Mesenchymal stem cell (in vitro differentiated cells and primary cell): ENCODE measurements around the gene FEZF2.

Experiments
- DNase-seq: peaks from one replicate; pipeline ENCODE4 v3.0.0-alpha.2; 2013
- H2AFZ ChIP-seq: one replicate; pipeline ENCODE4 v1.6.1; 2013; ENCODE audit warnings: low read depth, mild to moderate bottlenecking, control low read depth, inconsistent platforms, low read length, moderate library complexity
- H2AK5ac ChIP-seq: 2 replicates; pipeline ENCODE4 v1.6.1; 2013; ENCODE audit warnings: low read length, moderate library complexity, mild to moderate bottlenecking, inconsistent platforms; ENCODE audit not compliant: severe bottlenecking
- H2BK120ac ChIP-seq: one replicate; pipeline ENCODE4 v1.6.1; 2013; ENCODE audit warnings: low read depth, mild to moderate bottlenecking, inconsistent platforms, low read length, moderate library complexity
- H2BK12ac ChIP-seq, 2 experiments: one replicate each; pipeline ENCODE4 v1.6.1; 2013; ENCODE audit warnings: inconsistent platforms in 2 of 2, low read length in 2 of 2, mild to moderate bottlenecking in 2 of 2, moderate library complexity in 2 of 2, control low read depth in 1 of 2
- H2BK15ac ChIP-seq: one replicate; pipeline ENCODE4 v1.6.1; 2013; ENCODE audit warnings: mild to moderate bottlenecking, low read depth, inconsistent platforms; ENCODE audit not compliant: poor library complexity, severe bottlenecking
- H2BK5ac ChIP-seq: 2 replicates; pipeline ENCODE4 v1.6.1; 2013; ENCODE audit warnings: low read depth, mild to moderate bottlenecking, low read length, control low read depth, inconsistent platforms; ENCODE audit not compliant: poor library complexity, severe bottlenecking
- H3K14ac ChIP-seq, 2 experiments: one replicate each; pipeline ENCODE4 v1.6.1; 2013; ENCODE audit warnings: inconsistent platforms in 2 of 2, low read length in 2 of 2, control low read depth in 1 of 2, mild to moderate bottlenecking in 1 of 2, moderate library complexity in 1 of 2
- H3K18ac ChIP-seq, 2 experiments: one replicate each; pipeline ENCODE4 v1.6.1; 2013; ENCODE audit warnings: inconsistent platforms in 2 of 2, low read length in 2 of 2, control low read depth in 1 of 2, low read depth in 1 of 2, mild to moderate bottlenecking in 1 of 2
- H3K23ac ChIP-seq, 2 experiments: one replicate each; pipeline ENCODE4 v1.6.1; 2013; ENCODE audit warnings: inconsistent platforms in 2 of 2, low read length in 2 of 2, mild to moderate bottlenecking in 2 of 2, moderate library complexity in 2 of 2, control low read depth in 1 of 2
- H3K27ac ChIP-seq: 2 replicates; pipeline ENCODE4 v1.5.1; 2013; ENCODE audit warnings: mild to moderate bottlenecking, moderate library complexity, low read length, control low read depth, inconsistent platforms; ENCODE audit not compliant: poor library complexity, severe bottlenecking
- H3K27me3 ChIP-seq, 2 experiments: 2 replicates each; pipeline versions ENCODE4 v1.6.1 to v1.7.0; 2013; ENCODE audit warnings: low read length in 2 of 2, mild to moderate bottlenecking in 2 of 2, moderate library complexity in 2 of 2, control low read depth in 1 of 2, inconsistent platforms in 1 of 2; ENCODE audit not compliant: control insufficient read depth in 1 of 2, insufficient read depth in 1 of 2
- H3K36me3 ChIP-seq, 2 experiments: 2 replicates each; pipeline versions ENCODE4 v1.6.1 to v1.7.0; 2013; ENCODE audit warnings: low read length in 2 of 2, control low read depth in 1 of 2, inconsistent platforms in 1 of 2, low read depth in 1 of 2, mild to moderate bottlenecking in 1 of 2; ENCODE audit not compliant: insufficient read depth in 2 of 2, control insufficient read depth in 1 of 2
- H3K4ac ChIP-seq, 2 experiments: one replicate each; pipeline ENCODE4 v1.6.1; 2013; ENCODE audit warnings: inconsistent platforms in 2 of 2, low read length in 2 of 2, mild to moderate bottlenecking in 2 of 2, moderate library complexity in 2 of 2, control low read depth in 1 of 2, low read depth in 1 of 2
- H3K4me1 ChIP-seq: 2 replicates; pipeline ENCODE4 v1.6.1; 2013; ENCODE audit warnings: low read depth, low read length, control low read depth; ENCODE audit not compliant: control insufficient read depth, insufficient read depth
- H3K4me2 ChIP-seq: 2 replicates; pipeline ENCODE4 v1.6.1; 2013; ENCODE audit warnings: low read length, mild to moderate bottlenecking, inconsistent platforms; ENCODE audit not compliant: poor library complexity, severe bottlenecking
- H3K4me3 ChIP-seq, 2 experiments: 2 replicates each; pipeline versions ENCODE4 v1.5.1 to v1.7.0; 2013; ENCODE audit warnings: low read length in 2 of 2, mild to moderate bottlenecking in 2 of 2, control low read depth in 1 of 2, low read depth in 1 of 2; ENCODE audit not compliant: insufficient read depth in 1 of 2
- H3K79me1 ChIP-seq: replicated peaks from 2 replicates; pipeline ENCODE4 v1.6.1; 2013; ENCODE audit warnings: mild to moderate bottlenecking, control low read depth, low read length, inconsistent platforms; ENCODE audit not compliant: poor library complexity, severe bottlenecking
- H3K9ac ChIP-seq: 2 replicates; pipeline ENCODE4 v1.7.0; 2013; ENCODE audit warnings: mild to moderate bottlenecking, low read length, moderate library complexity
- H3K9me3 ChIP-seq: 2 replicates; pipeline ENCODE4 v1.7.0; 2013; ENCODE audit warnings: mild to moderate bottlenecking, low read length; ENCODE audit not compliant: control insufficient read depth
- H4K8ac ChIP-seq: one replicate; pipeline ENCODE4 v1.6.1; 2013; ENCODE audit warnings: inconsistent platforms, mild to moderate bottlenecking, low read length, moderate library complexity
- H4K91ac ChIP-seq: one replicate; pipeline ENCODE4 v1.6.1; 2013; ENCODE audit warnings: mild to moderate bottlenecking, low read length, inconsistent platforms
- WGBS: methylation state at CpG from one replicate; pipeline ENCODE4 v1.1.7; 2013; ENCODE audit warnings: mixed read lengths; 5-methylcytosine and 5-hydroxymethylcytosine counted together

The FEZF2 gene

DNA sequence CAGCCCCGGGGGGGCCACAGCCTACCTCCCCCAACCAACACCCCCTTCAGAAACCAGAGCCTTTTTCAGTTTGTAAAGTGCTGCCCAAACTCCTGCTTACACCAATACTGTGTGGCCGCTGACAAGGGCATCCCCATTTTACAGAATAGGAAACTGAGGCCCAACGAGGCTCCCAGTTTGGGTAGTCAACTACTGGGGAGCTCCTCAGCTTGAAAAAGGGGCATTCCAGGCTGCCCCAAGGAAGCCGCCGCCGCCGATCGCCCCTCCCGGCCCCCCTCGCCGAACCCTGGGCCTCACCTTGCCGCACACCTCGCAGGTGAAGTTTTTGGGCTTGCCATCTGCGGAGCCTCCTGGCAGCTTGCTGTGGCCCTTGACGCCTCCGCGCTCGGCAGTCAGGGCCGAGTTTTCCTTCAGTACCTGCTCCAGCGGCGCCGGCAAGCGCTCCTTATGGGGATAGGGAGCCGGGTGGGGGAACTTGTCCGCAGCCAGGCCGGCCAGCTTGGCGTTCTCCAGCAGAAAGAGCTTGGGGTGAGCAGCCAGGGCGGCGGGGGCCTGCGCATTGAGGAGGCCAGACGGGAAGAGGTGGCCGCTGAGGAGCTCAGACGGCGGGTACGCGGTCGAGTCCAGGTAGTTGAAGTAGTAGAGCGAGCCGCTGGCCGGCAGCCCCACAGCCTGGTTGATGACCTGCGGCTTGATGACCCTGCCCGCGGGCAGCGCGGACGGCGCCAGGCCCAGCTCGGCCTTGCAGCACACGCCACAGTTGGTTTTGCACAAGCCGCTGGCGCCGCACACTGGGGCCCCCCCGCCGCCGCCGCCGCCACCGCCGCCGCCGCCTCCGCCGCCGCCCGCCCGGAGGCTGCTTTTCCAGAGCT is 1.4 kb downstream of the FEZF2 start:
- Histone ChIP-seq H3K4me2 (peak overlapping the region; percentile 33), H3K23ac (peak overlapping the region in 1 of 2 experiments; percentile 14), H3K14ac (no peak overlapping the region), H3K4me3 (peak overlapping the region in 1 of 2 experiments; percentile 14), H2BK5ac (no peak overlapping the region), H2AK5ac (no peak overlapping the region), H2BK15ac (no peak overlapping the region), H2BK120ac (no peak overlapping the region), H3K9me3 (no peaks in the 10 kb centered on the region), H3K4me1 (peaks cover 36% of the 10 kb centered on the region), H3K18ac (no peak overlapping the region), H3K9ac (no peak overlapping the region), H3K4ac (no peak overlapping the region), H3K36me3 (no peaks in the 10 kb centered on the region), H2AFZ (no peak overlapping the region), H4K8ac (no peak overlapping the region), H3K27ac (no peak overlapping the region), H3K79me1 (no peaks in the 10 kb centered on the region), H3K27me3 (peaks cover 98 to 100% of the 10 kb centered on the region in 2 experiments), H2BK12ac (no peak overlapping the region), H4K91ac (no peak overlapping the region)
- DNase-seq = no peak
- WGBS = 1% methylated on average over 66 of the region's 66 CpGs

- Histone ChIP-seq H3K4me3 (no peak overlapping the region), H3K9me3 (no peaks in the 10 kb centered on the region), H4K8ac (no peak overlapping the region), H3K27ac (no peak overlapping the region), H3K36me3 (no peaks in the 10 kb centered on the region), H3K4me2 (no peak overlapping the region), H2BK120ac (no peak overlapping the region), H3K4ac (no peak overlapping the region), H3K4me1 (peaks cover 36% of the 10 kb centered on the region), H2BK5ac (no peak overlapping the region), H4K91ac (no peak overlapping the region), H3K27me3 (peaks cover 98% of the 10 kb centered on the region in 2 experiments), H3K23ac (no peak overlapping the region), H2AK5ac (no peak overlapping the region), H2BK15ac (no peak overlapping the region), H2AFZ (no peak overlapping the region), H3K79me1 (no peaks in the 10 kb centered on the region), H3K14ac (no peak overlapping the region), H2BK12ac (no peak overlapping the region), H3K18ac (no peak overlapping the region), H3K9ac (no peak overlapping the region)
- no peak for DNase-seq
- 5% methylated on average over 36 of the region's 49 CpGs for WGBS
Observed at GRCh38 chr3:62370858-62371719, 2.3 kb downstream of the FEZF2 start.

- no peak overlapping the region for H2BK12ac ChIP-seq
- no peak overlapping the region for H2BK120ac ChIP-seq
- peaks cover 98% of the 10 kb centered on the region in 2 experiments for H3K27me3 ChIP-seq
- H3K36me3 ChIP-seq = no peaks in the 10 kb centered on the region
- H4K91ac ChIP-seq = no peak overlapping the region
- no peaks in the 10 kb centered on the region for H3K79me1 ChIP-seq
- H2BK15ac ChIP-seq = no peak overlapping the region
- no peak overlapping the region for H3K27ac ChIP-seq
- peak overlapping the region in 1 of 2 experiments; percentile 3 for H3K4me3 ChIP-seq
- no peak overlapping the region for H4K8ac ChIP-seq
- H3K9me3 ChIP-seq = peaks cover 3% of the 10 kb centered on the region
- H2BK5ac ChIP-seq = no peak overlapping the region
- no peak overlapping the region for H3K23ac ChIP-seq
- peaks cover 36% of the 10 kb centered on the region for H3K4me1 ChIP-seq
- no peak overlapping the region for H2AK5ac ChIP-seq
- H3K4me2 ChIP-seq = no peak overlapping the region
- no peak overlapping the region for H2AFZ ChIP-seq
- H3K4ac ChIP-seq = no peak overlapping the region
- H3K14ac ChIP-seq = no peak overlapping the region
- no peak for DNase-seq
- no peak overlapping the region for H3K9ac ChIP-seq
- WGBS = under 1% methylated on average over 46 of the region's 46 CpGs
- no peak overlapping the region for H3K18ac ChIP-seq
Observed at GRCh38 chr3:62370112-62370857, 3.1 kb downstream of the FEZF2 start.

- no peak for DNase-seq
- WGBS = 3% methylated on average over 12 of the region's 12 CpGs
Observed at GRCh38 chr3:62369476-62369743, 3.9 kb downstream of the FEZF2 start.

More at GRCh38 chr3:62369476-62369743, 3.9 kb downstream of the FEZF2 start:
- Histone ChIP-seq H2BK5ac (no peak overlapping the region), H2AFZ (no peak overlapping the region), H3K9ac (no peak overlapping the region), H3K4me3 (peak overlapping the region in 1 of 2 experiments; percentile 33), H3K23ac (no peak overlapping the region), H2BK12ac (no peak overlapping the region), H3K27me3 (peaks cover 98% of the 10 kb centered on the region in 2 experiments), H2AK5ac (no peak overlapping the region), H3K4ac (no peak overlapping the region), H3K18ac (no peak overlapping the region), H3K36me3 (no peaks in the 10 kb centered on the region), H2BK15ac (no peak overlapping the region), H3K14ac (no peak overlapping the region), H3K79me1 (no peaks in the 10 kb centered on the region), H3K27ac (no peak overlapping the region), H4K91ac (no peak overlapping the region), H3K4me2 (no peak overlapping the region), H2BK120ac (no peak overlapping the region), H3K4me1 (peaks cover 33% of the 10 kb centered on the region), H4K8ac (no peak overlapping the region), H3K9me3 (peaks cover 3% of the 10 kb centered on the region)
